Measurements from ENCODE around the gene MPC2. TPM values are rescaled to one million over a fixed set of nuclear protein-coding genes. Genes with fewer than 3 reads are reported as not detected.

The MPC2 gene
- total RNA-seq, 1 experiment from 2014 or later = 42.8 TPM

GRCh38 chr1:167973832-167974231 lies 37.0 kb upstream of the MPC2 start (continued):
- TF ChIP-seq, protein P1, sequence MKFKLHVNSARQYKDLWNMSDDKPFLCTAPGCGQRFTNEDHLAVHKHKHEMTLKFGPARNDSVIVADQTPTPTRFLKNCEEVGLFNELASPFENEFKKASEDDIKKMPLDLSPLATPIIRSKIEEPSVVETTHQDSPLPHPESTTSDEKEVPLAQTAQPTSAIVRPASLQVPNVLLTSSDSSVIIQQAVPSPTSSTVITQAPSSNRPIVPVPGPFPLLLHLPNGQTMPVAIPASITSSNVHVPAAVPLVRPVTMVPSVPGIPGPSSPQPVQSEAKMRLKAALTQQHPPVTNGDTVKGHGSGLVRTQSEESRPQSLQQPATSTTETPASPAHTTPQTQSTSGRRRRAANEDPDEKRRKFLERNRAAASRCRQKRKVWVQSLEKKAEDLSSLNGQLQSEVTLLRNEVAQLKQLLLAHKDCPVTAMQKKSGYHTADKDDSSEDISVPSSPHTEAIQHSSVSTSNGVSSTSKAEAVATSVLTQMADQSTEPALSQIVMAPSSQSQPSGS (CRISPR knock-in tag; IDR thresholded peaks at IDR 0.05; ENCODE audit: borderline replicate concordance, low read depth) = no peak
- TF ChIP-seq ZNF263 (CRISPR knock-in tag; IDR thresholded peaks at IDR 0.05; ENCODE audit: low read depth) = no peak
- TF ChIP-seq, protein P2, sequence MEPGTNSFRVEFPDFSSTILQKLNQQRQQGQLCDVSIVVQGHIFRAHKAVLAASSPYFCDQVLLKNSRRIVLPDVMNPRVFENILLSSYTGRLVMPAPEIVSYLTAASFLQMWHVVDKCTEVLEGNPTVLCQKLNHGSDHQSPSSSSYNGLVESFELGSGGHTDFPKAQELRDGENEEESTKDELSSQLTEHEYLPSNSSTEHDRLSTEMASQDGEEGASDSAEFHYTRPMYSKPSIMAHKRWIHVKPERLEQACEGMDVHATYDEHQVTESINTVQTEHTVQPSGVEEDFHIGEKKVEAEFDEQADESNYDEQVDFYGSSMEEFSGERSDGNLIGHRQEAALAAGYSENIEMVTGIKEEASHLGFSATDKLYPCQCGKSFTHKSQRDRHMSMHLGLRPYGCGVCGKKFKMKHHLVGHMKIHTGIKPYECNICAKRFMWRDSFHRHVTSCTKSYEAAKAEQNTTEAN (CRISPR knock-in tag; IDR thresholded peaks at IDR 0.05) = no peak
- TF ChIP-seq, protein P3, sequence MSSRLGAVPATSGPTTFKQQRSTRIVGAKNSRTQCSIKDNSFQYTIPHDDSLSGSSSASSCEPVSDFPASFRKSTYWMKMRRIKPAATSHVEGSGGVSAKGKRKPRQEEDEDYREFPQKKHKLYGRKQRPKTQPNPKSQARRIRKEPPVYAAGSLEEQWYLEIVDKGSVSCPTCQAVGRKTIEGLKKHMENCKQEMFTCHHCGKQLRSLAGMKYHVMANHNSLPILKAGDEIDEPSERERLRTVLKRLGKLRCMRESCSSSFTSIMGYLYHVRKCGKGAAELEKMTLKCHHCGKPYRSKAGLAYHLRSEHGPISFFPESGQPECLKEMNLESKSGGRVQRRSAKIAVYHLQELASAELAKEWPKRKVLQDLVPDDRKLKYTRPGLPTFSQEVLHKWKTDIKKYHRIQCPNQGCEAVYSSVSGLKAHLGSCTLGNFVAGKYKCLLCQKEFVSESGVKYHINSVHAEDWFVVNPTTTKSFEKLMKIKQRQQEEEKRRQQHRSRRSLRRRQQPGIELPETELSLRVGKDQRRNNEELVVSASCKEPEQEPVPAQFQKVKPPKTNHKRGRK (CRISPR knock-in tag; IDR thresholded peaks at IDR 0.05; ENCODE audit: borderline replicate concordance) = no peak
- no peak for TF ChIP-seq ZNF121 (CRISPR knock-in tag; IDR thresholded peaks at IDR 0.05)
- no peak for TF ChIP-seq TCF7 (CRISPR knock-in tag; IDR thresholded peaks at IDR 0.05; ENCODE audit: low read depth)
- no peak for TF ChIP-seq NR1H2 (CRISPR knock-in tag; IDR thresholded peaks at IDR 0.05)
- TF ChIP-seq GTF2I (CRISPR knock-in tag; conservative IDR thresholded peaks at IDR 0.05) = no peak
- TF ChIP-seq ZNF138 (CRISPR knock-in tag; conservative IDR thresholded peaks at IDR 0.05) = no peak
- no peak for TF ChIP-seq GABPB1 (CRISPR knock-in tag; IDR thresholded peaks at IDR 0.05)

GRCh38 chr1:167968569-167968968 lies 31.7 kb upstream of the MPC2 start:
- Mint-ChIP-seq H3K27ac (no peak overlapping the region), H3K27me3 (ENCODE audit: low read depth) (no peaks in the 10 kb centered on the region), H3K36me3 (peaks cover 4% of the 10 kb centered on the region), H3K4me3 (no peak overlapping the region), H3K4me1 (no peaks in the 10 kb centered on the region), H3K9me3 (no peaks in the 10 kb centered on the region)
- no peak for ATAC-seq
- TF ChIP-seq OVOL2 (CRISPR knock-in tag; IDR thresholded peaks at IDR 0.05; ENCODE audit: borderline replicate concordance) = no peak
- TF ChIP-seq, protein P4, sequence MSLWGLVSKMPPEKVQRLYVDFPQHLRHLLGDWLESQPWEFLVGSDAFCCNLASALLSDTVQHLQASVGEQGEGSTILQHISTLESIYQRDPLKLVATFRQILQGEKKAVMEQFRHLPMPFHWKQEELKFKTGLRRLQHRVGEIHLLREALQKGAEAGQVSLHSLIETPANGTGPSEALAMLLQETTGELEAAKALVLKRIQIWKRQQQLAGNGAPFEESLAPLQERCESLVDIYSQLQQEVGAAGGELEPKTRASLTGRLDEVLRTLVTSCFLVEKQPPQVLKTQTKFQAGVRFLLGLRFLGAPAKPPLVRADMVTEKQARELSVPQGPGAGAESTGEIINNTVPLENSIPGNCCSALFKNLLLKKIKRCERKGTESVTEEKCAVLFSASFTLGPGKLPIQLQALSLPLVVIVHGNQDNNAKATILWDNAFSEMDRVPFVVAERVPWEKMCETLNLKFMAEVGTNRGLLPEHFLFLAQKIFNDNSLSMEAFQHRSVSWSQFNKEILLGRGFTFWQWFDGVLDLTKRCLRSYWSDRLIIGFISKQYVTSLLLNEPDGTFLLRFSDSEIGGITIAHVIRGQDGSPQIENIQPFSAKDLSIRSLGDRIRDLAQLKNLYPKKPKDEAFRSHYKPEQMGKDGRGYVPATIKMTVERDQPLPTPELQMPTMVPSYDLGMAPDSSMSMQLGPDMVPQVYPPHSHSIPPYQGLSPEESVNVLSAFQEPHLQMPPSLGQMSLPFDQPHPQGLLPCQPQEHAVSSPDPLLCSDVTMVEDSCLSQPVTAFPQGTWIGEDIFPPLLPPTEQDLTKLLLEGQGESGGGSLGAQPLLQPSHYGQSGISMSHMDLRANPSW (CRISPR knock-in tag; conservative IDR thresholded peaks at IDR 0.05; ENCODE audit: low read depth) = no peak
- no peak for TF ChIP-seq ELF4 (CRISPR knock-in tag; IDR thresholded peaks at IDR 0.05; ENCODE audit: low read depth)
- TF ChIP-seq FOXK1 (CRISPR knock-in tag; IDR thresholded peaks at IDR 0.05) = no peak
- TF ChIP-seq CREM (CRISPR knock-in tag; IDR thresholded peaks at IDR 0.05) = no peak
- no peak for TF ChIP-seq EMX1 (CRISPR knock-in tag; IDR thresholded peaks at IDR 0.05)
- TF ChIP-seq AR (CRISPR knock-in tag; IDR thresholded peaks at IDR 0.05) = no peak
- no peak for TF ChIP-seq SOX15 (CRISPR knock-in tag; IDR thresholded peaks at IDR 0.05)
- TF ChIP-seq ZBTB21 (CRISPR knock-in tag; IDR thresholded peaks at IDR 0.05; ENCODE audit: borderline replicate concordance) = no peak
- ChIA-PET POLR2A (no interaction called here), CTCF (interaction anchor here (0.5 kb wide), 1 partner anchor 749 kb away, joined by 3 read pairs; no protein-coding TSS in a partner anchor)
- no peak for DNase-seq (ENCODE audit: low spot score)

Data from WTC11 (cell line).